Smooth muscle cell of the pulmonary artery (primary cell): Measurements from ENCODE around the gene PRRX1. TPM values are rescaled to one million over a fixed set of nuclear protein-coding genes. Genes with fewer than 3 reads are reported as not detected.

ENCODE experiments used
- total RNA-seq: library from RNA; depleted of rRNA; stranded (reverse); fragments of >200 nt; gene quantifications from 2 replicates; pipeline ENCODE4 v1.2.3, GENCODE V29; 2014

Gene PRRX1
- total RNA-seq = 117 and 269 TPM in 2 replicates

DNA sequence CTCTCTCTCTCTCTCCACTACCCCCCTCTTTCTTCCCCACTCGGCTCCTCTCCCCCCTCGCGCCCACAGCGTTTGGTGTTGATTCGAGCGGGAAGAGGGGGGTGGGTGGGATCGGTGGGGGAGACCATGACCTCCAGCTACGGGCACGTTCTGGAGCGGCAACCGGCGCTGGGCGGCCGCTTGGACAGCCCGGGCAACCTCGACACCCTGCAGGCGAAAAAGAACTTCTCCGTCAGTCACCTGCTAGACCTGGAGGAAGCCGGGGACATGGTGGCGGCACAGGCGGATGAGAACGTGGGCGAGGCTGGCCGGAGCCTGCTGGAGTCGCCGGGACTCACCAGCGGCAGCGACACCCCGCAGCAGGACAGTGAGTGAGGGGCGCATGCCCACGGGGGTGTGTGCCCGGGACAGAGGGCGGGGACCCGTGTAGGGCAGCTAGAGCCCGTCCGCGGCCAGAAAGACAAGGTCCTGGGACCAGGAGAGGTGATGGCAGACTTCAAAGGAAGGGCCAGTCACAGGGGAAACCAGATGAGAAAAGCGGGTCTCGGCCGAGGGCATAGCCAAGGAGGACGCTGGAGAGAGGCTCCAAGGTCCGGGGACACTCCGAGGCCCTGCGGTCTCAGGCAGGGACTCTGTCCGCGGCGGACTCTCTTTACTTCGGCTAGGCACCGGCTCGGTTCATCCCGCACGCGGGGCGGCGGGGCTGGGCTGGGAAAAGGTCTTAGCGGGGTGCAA, at the start of gene PRRX1:
Gene PRRX1 (plus strand): TSS at position 39 of the 735 bp plus-strand sequence. CDS start 88 bp downstream, at position 127.

Other genes starting within 250 kb of the PRRX1 start
- gene GORAB, start 132.0 kb upstream of the PRRX1 start, total RNA-seq = 20.8 and 21.7 TPM in 2 replicates